SU-DHL-6 (cell line): ENCODE measurements around the gene KLK5.

Experiments used
- EZH2phosphoT487 ChIP-seq: fragments of 200-600 bp; sonication (generic), shearing (Covaris generic); conservative IDR thresholded peaks from 2 replicates; pipeline ENCODE4 v1.6.1; 2018; ENCODE audit warnings: mild to moderate bottlenecking, antibody characterized with exemption, low read length, moderate library complexity, mixed read lengths
- TF ChIP-seq, protein P1 (sequence below): fragments of 200-600 bp; sonication (generic); IDR thresholded peaks from one replicate; pipeline ENCODE4 v1.5.1; 2017; ENCODE audit warnings: antibody characterized with exemption, mild to moderate bottlenecking, low read length, moderate library complexity; ENCODE audit not compliant: insufficient read depth, poor library complexity, severe bottlenecking

DNA sequence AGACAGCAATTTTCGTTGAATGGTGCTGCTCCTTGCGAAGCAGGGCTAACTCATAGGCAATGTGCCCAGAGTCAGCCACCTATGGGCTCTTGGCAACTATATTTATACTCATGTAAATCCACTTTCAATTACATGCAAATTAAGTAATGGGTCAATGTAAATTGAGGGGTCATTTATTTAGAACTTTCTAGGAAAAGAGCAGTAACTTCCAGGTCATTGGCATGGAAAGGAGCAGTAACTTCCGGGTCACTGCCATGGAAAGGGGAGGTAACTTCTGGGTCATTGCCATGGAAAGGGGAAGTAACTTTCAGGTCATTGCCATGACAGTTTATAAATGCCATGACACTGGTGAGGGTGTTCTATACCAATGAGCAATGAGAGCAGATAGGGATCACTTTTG, 53.3 kb downstream of the KLK5 start:
- TF ChIP-seq, protein P1, sequence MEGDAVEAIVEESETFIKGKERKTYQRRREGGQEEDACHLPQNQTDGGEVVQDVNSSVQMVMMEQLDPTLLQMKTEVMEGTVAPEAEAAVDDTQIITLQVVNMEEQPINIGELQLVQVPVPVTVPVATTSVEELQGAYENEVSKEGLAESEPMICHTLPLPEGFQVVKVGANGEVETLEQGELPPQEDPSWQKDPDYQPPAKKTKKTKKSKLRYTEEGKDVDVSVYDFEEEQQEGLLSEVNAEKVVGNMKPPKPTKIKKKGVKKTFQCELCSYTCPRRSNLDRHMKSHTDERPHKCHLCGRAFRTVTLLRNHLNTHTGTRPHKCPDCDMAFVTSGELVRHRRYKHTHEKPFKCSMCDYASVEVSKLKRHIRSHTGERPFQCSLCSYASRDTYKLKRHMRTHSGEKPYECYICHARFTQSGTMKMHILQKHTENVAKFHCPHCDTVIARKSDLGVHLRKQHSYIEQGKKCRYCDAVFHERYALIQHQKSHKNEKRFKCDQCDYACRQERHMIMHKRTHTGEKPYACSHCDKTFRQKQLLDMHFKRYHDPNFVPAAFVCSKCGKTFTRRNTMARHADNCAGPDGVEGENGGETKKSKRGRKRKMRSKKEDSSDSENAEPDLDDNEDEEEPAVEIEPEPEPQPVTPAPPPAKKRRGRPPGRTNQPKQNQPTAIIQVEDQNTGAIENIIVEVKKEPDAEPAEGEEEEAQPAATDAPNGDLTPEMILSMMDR, result no peak
- no peak for TF ChIP-seq EZH2phosphoT487
